Measurements from ENCODE around the gene PLK1.
"Not testable (repeated sequence)": the region's sequence is repeated elsewhere in the genome, so short reads cannot be mapped to it uniquely, and the experiment has no call there.

PLK1 gene

GRCh38 chr16:23706439-23706838 lies 27.8 kb downstream of the PLK1 start:
- no peak for DNase-seq (ENCODE audit: low read depth in 2 of 2, low spot score in 1 of 2)

- no peak for DNase-seq (ENCODE audit: low read depth in 2 of 2, low spot score in 1 of 2)
These were observed 30.8 kb downstream of the PLK1 start for GRCh38 chr16:23709536-23709935.

GRCh38 chr16:23710008-23710407 lies 31.3 kb downstream of the PLK1 start:
- DNase-seq (ENCODE audit: low read depth in 2 of 2, low spot score in 1 of 2): no peak

GRCh38 chr16:23710504-23710903 lies 31.8 kb downstream of the PLK1 start:
- DNase-seq (ENCODE audit: low read depth in 2 of 2, low spot score in 1 of 2): no peak

- DNase-seq (ENCODE audit: low read depth in 2 of 2, low spot score in 1 of 2): no peak
These were observed 33.1 kb downstream of the PLK1 start for GRCh38 chr16:23711785-23712184.

GRCh38 chr16:23712976-23713375 lies 34.3 kb downstream of the PLK1 start, which contains the start of gene ERN2:
Gene ERN2 (minus strand): TSS chr16:23713222. CDS start chr16:23713187, 35 bp downstream.
- DNase-seq (ENCODE audit: low read depth in 2 of 2, low spot score in 1 of 2): no peak

GRCh38 chr16:23716484-23716883 lies 37.8 kb downstream of the PLK1 start:
- no peak for DNase-seq (ENCODE audit: low read depth in 2 of 2, low spot score in 1 of 2)

- not testable (repeated sequence) for DNase-seq (ENCODE audit: low read depth in 2 of 2, low spot score in 1 of 2)
These were observed 44.0 kb downstream of the PLK1 start for GRCh38 chr16:23722613-23723240.

- DNase-seq (ENCODE audit: low read depth in 2 of 2, low spot score in 1 of 2): no peak
These were observed 45.6 kb downstream of the PLK1 start for GRCh38 chr16:23724096-23724784.

- no peak for DNase-seq (ENCODE audit: low read depth in 2 of 2, low spot score in 1 of 2)
These were observed 46.1 kb downstream of the PLK1 start for GRCh38 chr16:23724785-23725131.

- DNase-seq (ENCODE audit: low read depth in 2 of 2, low spot score in 1 of 2): no peak
These were observed 48.0 kb downstream of the PLK1 start for GRCh38 chr16:23726710-23727109.

- DNase-seq (ENCODE audit: low read depth in 2 of 2, low spot score in 1 of 2): no peak
These were observed 49.4 kb downstream of the PLK1 start for GRCh38 chr16:23728112-23728477.

GRCh38 chr16:23729503-23730424 lies 51.1 kb downstream of the PLK1 start:
- no peak for DNase-seq (ENCODE audit: low read depth in 2 of 2, low spot score in 1 of 2)

GRCh38 chr16:23734176-23734893 lies 55.6 kb downstream of the PLK1 start:
- DNase-seq (ENCODE audit: low read depth in 2 of 2, low spot score in 1 of 2): no peak

- DNase-seq (ENCODE audit: low read depth in 2 of 2, low spot score in 1 of 2): not testable (repeated sequence)
These were observed 58.8 kb downstream of the PLK1 start for GRCh38 chr16:23737423-23738028.

GRCh38 chr16:23739516-23739915 lies 60.8 kb downstream of the PLK1 start:
- no peak for DNase-seq (ENCODE audit: low read depth in 2 of 2, low spot score in 1 of 2)
